Measurements from ENCODE around the gene UGGT2.
"Not testable (repeated sequence)": the region's sequence is repeated elsewhere in the genome, so short reads cannot be mapped to it uniquely, and the experiment has no call there.

The UGGT2 gene

GRCh38 chr13:95972651-95973050 is 80.5 kb downstream of the UGGT2 start:
- not testable (repeated sequence) for DNase-seq, ATAC-seq

GRCh38 chr13:95970878-95971277 is 82.3 kb downstream of the UGGT2 start:
- no peak for ATAC-seq
- no peak for DNase-seq

GRCh38 chr13:95968906-95969305 is 84.3 kb downstream of the UGGT2 start:
- no peak for DNase-seq
- ATAC-seq = no peak

- ATAC-seq (no peak), DNase-seq (no peak)
Measured at GRCh38 chr13:95957331-95957730, 95.9 kb downstream of the UGGT2 start.

GRCh38 chr13:95956589-95957148 is 96.5 kb downstream of the UGGT2 start:
- ATAC-seq (no peak), DNase-seq (no peak)

GRCh38 chr13:95955719-95956118 is 97.5 kb downstream of the UGGT2 start:
- DNase-seq = no peak

GRCh38 chr13:95955255-95955654 is 97.9 kb downstream of the UGGT2 start:
- ATAC-seq (no peak), DNase-seq (no peak)

More at GRCh38 chr13:95955719-95956118, 97.5 kb downstream of the UGGT2 start:
- no peak for ATAC-seq

- DNase-seq = no peak
- no peak for ATAC-seq
Measured at GRCh38 chr13:95954266-95954665, 98.9 kb downstream of the UGGT2 start.

- DNase-seq (no peak), ATAC-seq (no peak)
Measured at GRCh38 chr13:95950103-95950502, 103.1 kb downstream of the UGGT2 start.

GRCh38 chr13:95948656-95949055 is 104.5 kb downstream of the UGGT2 start:
- DNase-seq (no peak), ATAC-seq (no peak)

- no peak for ATAC-seq
- no peak for DNase-seq
Measured at GRCh38 chr13:95937714-95938320, 115.4 kb downstream of the UGGT2 start.

GRCh38 chr13:95931300-95932025 is 121.7 kb downstream of the UGGT2 start:
- DNase-seq (no peak), ATAC-seq (no peak)

GRCh38 chr13:95929430-95929829 is 123.8 kb downstream of the UGGT2 start:
- DNase-seq (no peak), ATAC-seq (no peak)

GRCh38 chr13:95928367-95928906 is 124.8 kb downstream of the UGGT2 start:
- DNase-seq, ATAC-seq: not testable (repeated sequence)

GRCh38 chr13:95926231-95926630 is 127.0 kb downstream of the UGGT2 start:
- DNase-seq = no peak
- no peak for ATAC-seq

GRCh38 chr13:95924389-95924994 is 128.7 kb downstream of the UGGT2 start:
- DNase-seq = no peak
- ATAC-seq = no peak

- DNase-seq (no peak), ATAC-seq (no peak)
Measured at GRCh38 chr13:95921485-95921884, 131.7 kb downstream of the UGGT2 start.

GRCh38 chr13:95920485-95920884 is 132.7 kb downstream of the UGGT2 start:
- no peak for DNase-seq
- ATAC-seq = no peak

- no peak for DNase-seq
- ATAC-seq = no peak
Measured at GRCh38 chr13:95918860-95919259, 134.3 kb downstream of the UGGT2 start.

GRCh38 chr13:95914991-95915501 is 138.2 kb downstream of the UGGT2 start:
- DNase-seq = no peak
- ATAC-seq = no peak

GRCh38 chr13:95906999-95907398 is 146.2 kb downstream of the UGGT2 start:
- no peak for ATAC-seq
- DNase-seq = no peak

GRCh38 chr13:95903569-95903968 is 149.6 kb downstream of the UGGT2 start:
- no peak for ATAC-seq
- DNase-seq = no peak

- no peak for ATAC-seq
Measured at GRCh38 chr13:95902741-95903140, 150.5 kb downstream of the UGGT2 start.

More at GRCh38 chr13:95902741-95903140, 150.5 kb downstream of the UGGT2 start:
- DNase-seq = no peak

Measured in stimulated activated naive CD8-positive, alpha-beta T cell treated with anti-CD3 and anti-CD28 coated beads, Interleukin-15, Interleukin-2, amounts not matched to agents 100 U/mL and 50 U/mL, for 24 hours (primary cell).